Thyroid gland (tissue), 4 donors: ENCODE measurements around the gene ADAM30. TPM values are rescaled to one million over a fixed set of nuclear protein-coding genes. Genes with fewer than 3 reads are reported as not detected.

Experiments
- DNase-seq, 2 donors: peaks; one replicate each; pipeline ENCODE4 v3.0.0-alpha.2; 2019
- H3K27ac ChIP-seq, 3 donors: fragments of 200-600 bp; sonication (generic); 1 replicate in 2 of 3; 2 replicates in 1 of 3; pipeline ENCODE4 v1.5.1; 2016 to 2019; ENCODE audit warnings: mild to moderate bottlenecking in 1 of 3, moderate library complexity in 1 of 3
- H3K27me3 ChIP-seq: fragments of 200-600 bp; sonication (generic); one replicate; pipeline ENCODE4 v1.5.1; 2019
- H3K36me3 ChIP-seq, 2 donors: fragments of 200-600 bp; sonication (generic); one replicate each; pipeline ENCODE4 v1.5.1; 2016 to 2019
- H3K4me1 ChIP-seq, 2 donors: fragments of 200-600 bp; sonication (generic); one replicate each; pipeline ENCODE4 v1.5.1; 2017 to 2019
- H3K4me3 ChIP-seq, 3 donors: fragments of 200-600 bp; sonication (generic); replicated peaks in 1 of 3; 1 replicate in 2 of 3; 2 replicates in 1 of 3; pipeline ENCODE4 v1.5.1; 2016; ENCODE audit warnings: mild to moderate bottlenecking in 1 of 3
- H3K9me3 ChIP-seq: fragments of 200-600 bp; sonication (generic); one replicate; pipeline ENCODE4 v1.5.1; 2017
- POLR2A ChIP-seq, 2 donors: fragments of 450-650 bp; IDR thresholded peaks; one replicate each; pipeline ENCODE4 v1.6.1; 2017; ENCODE audit warnings: antibody characterized with exemption in 2 of 2, mild to moderate bottlenecking in 2 of 2, moderate library complexity in 1 of 2
- WGBS, 2 donors: methylation state at CpG; one replicate each; pipeline ENCODE4 v1.1.5; 2017; 5-methylcytosine and 5-hydroxymethylcytosine counted together
- intact Hi-C: fragments of 100-400 bp; cut with DNase I; formaldehyde crosslinking; loops from one replicate; pipeline ENCODE4 v1.15.1; 2023
- total RNA-seq, 4 donors: library from RNA; depleted of rRNA; stranded (reverse); fragments of >200 nt; gene quantifications; one replicate each; pipeline ENCODE4 v1.2.3, GENCODE V29; 2016
- TF ChIP-seq, protein P1 (sequence below), 6 experiments: fragments of 200-600 bp in 3 of 6; fragments of 450-650 bp in 3 of 6; sonication (generic) in 3 of 6; IDR thresholded peaks; one replicate each; pipeline ENCODE4 v1.5.1; 2016 to 2019; ENCODE audit warnings: antibody characterized with exemption in 6 of 6, mild to moderate bottlenecking in 2 of 6, inconsistent platforms in 1 of 6, moderate library complexity in 1 of 6

ADAM30 gene
- total RNA-seq, result under 1 TPM in 1 of 4 donors, not detected in 3; 0.13 TPM

DNA sequence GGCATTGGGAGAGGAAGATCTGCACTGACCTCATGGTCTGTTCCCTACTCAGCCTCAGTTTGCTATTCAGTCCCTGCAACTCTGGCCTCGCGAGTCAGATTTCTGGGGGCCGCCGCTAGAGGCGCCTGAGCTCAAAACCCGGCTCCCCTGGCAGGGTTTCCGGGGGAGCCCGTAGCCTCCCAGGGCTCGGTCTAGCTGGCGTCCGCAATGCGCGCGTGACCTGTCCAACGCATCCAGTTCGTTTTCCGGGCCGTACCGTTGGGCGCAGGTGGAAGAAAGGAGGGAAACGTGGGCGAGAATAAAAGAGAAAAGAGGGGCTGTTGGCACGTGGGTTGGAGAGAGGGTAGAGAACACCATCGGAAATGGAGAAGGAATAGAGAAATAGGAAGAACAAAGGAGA lies at the start of gene ADAM30:
Gene ADAM30, minus strand, starts transcription at position 213 of the 400 bp plus-strand sequence. Its CDS starts 179 bp downstream, at position 34.
- DNase-seq, result no peak
- no peaks in the 10 kb centered on the region for H3K4me1 ChIP-seq
- no peak within 1 kb of the TSS for H3K4me3 ChIP-seq
- no peaks in the 10 kb centered on the region for H3K27me3 ChIP-seq
- no peaks in the 10 kb centered on the region for H3K9me3 ChIP-seq
- WGBS, 2 donors, result 32 to 38% methylated on average over 24 of the region's 24 CpGs
- intact Hi-C loops, result no loop called here
- TF ChIP-seq, protein P1, sequence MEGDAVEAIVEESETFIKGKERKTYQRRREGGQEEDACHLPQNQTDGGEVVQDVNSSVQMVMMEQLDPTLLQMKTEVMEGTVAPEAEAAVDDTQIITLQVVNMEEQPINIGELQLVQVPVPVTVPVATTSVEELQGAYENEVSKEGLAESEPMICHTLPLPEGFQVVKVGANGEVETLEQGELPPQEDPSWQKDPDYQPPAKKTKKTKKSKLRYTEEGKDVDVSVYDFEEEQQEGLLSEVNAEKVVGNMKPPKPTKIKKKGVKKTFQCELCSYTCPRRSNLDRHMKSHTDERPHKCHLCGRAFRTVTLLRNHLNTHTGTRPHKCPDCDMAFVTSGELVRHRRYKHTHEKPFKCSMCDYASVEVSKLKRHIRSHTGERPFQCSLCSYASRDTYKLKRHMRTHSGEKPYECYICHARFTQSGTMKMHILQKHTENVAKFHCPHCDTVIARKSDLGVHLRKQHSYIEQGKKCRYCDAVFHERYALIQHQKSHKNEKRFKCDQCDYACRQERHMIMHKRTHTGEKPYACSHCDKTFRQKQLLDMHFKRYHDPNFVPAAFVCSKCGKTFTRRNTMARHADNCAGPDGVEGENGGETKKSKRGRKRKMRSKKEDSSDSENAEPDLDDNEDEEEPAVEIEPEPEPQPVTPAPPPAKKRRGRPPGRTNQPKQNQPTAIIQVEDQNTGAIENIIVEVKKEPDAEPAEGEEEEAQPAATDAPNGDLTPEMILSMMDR (IDR thresholded peaks at IDR 0.05), result peak in 2 of 6 experiments; percentile 8 to 21
- no peak for TF ChIP-seq POLR2A (IDR thresholded peaks at IDR 0.05)
- no peaks in the 10 kb centered on the region for H3K36me3 ChIP-seq
- no peak within 1 kb of the TSS for H3K27ac ChIP-seq

DNA sequence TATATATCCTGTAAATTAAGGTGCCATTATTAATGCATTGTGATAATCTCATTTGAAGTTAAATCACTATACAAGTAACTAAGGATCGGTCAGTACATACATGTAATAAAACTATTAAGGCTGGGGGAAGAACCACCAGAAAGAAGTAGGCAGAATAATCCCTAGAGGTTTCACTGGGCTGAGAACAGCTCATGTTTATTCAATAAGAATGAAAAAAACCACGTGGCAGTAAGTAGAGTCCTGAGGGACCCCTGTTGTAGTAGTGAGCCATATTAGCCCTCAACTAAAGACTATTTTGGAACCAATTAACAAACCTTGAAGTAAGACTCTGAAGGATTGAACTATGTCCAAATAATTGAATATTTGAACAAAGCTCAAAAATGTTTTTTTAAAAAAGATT lies 46.9 kb upstream of the ADAM30 start:
- 70% methylated on average over 2 of the region's 2 CpGs for WGBS, 2 donors
- TF ChIP-seq, protein P1 (IDR thresholded peaks at IDR 0.05), result no peak
- no peak for TF ChIP-seq POLR2A (IDR thresholded peaks at IDR 0.05)
- intact Hi-C loops, result no loop called here
- H3K27me3 ChIP-seq, result no peaks in the 10 kb centered on the region
- peaks cover 19 to 37% of the 10 kb centered on the region in 2 donors for H3K36me3 ChIP-seq
- H3K27ac ChIP-seq, result no peak overlapping the region
- DNase-seq, result no peak
- H3K9me3 ChIP-seq, result no peaks in the 10 kb centered on the region
- H3K4me1 ChIP-seq, result no peaks in the 10 kb centered on the region
- H3K4me3 ChIP-seq, result no peak overlapping the region

DNA sequence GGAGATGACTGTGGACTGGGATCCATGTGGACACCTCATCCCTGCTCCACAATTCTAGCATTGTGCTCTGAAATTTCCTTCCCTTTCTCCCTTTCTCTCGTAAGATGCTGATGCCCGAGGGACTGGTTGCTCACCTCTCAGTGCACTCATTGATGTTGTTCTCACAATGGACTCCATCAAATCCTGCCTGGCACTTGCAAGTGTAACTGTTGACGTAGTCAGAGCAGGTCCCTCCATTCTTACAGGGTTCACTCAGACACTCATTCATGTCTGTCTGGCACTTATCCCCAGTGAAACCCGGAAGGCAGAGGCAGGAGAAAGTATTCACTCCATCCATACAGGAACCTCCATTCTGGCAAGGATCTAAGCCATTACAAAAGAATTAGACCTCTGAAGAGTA lies 45.1 kb upstream of the ADAM30 start:
- intact Hi-C loops, result no loop called here
- no peaks in the 10 kb centered on the region for H3K9me3 ChIP-seq
- H3K36me3 ChIP-seq, result peaks cover 33 to 44% of the 10 kb centered on the region in 2 donors
- H3K27me3 ChIP-seq, result no peaks in the 10 kb centered on the region
- H3K4me3 ChIP-seq, result no peak overlapping the region
- no peak for TF ChIP-seq POLR2A (IDR thresholded peaks at IDR 0.05)
- TF ChIP-seq, protein P1 (IDR thresholded peaks at IDR 0.05), result no peak
- WGBS, 2 donors, result 90% methylated on average over 4 of the region's 4 CpGs
- DNase-seq, result no peak
- no peaks in the 10 kb centered on the region for H3K4me1 ChIP-seq
- H3K27ac ChIP-seq, result no peak overlapping the region

DNA sequence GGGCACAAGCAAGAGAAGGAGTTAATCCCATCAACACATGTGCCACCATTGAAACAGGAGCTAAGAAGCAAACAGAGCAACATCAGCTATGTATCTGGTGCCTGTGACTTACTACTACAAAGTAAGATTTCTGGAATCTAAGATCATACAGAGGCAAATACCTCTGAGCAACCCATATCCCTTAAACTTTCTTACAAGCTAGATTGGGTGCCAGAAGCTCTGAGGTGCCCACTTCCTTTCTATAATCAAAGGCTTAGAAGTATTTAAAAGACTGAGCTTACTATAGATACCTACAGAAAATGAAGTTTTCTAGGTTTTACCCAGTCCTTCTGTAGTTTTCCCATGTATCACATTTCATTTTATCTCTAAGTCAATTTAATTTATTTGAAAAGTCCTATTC lies 44.4 kb upstream of the ADAM30 start:
- no peak overlapping the region for H3K27ac ChIP-seq
- no peaks in the 10 kb centered on the region for H3K4me1 ChIP-seq
- H3K4me3 ChIP-seq, result no peak overlapping the region
- H3K9me3 ChIP-seq, result no peaks in the 10 kb centered on the region
- intact Hi-C loops, result no loop called here
- no peak for DNase-seq
- peaks cover 38 to 51% of the 10 kb centered on the region in 2 donors for H3K36me3 ChIP-seq
- no peaks in the 10 kb centered on the region for H3K27me3 ChIP-seq
- TF ChIP-seq POLR2A (IDR thresholded peaks at IDR 0.05), result no peak
- TF ChIP-seq, protein P1 (IDR thresholded peaks at IDR 0.05), result no peak

DNA sequence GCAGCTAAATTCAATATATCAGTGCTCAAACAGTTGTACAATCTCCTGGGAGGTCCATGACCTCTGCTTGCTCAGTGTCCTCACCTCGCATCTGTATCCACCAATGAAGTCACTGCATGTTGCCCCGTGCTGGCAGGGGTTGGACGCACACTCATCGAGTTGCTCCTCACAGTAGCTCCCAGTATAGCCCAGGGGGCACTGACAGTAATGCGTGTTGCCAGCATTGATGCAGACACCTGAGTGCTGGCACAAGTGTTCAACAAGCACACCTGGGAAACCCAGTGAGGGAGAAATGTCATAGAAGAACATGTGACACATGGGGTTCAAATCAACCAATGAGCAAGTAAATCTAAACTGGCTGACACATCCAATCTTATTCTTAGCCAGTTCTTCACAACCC lies 40.9 kb upstream of the ADAM30 start:
- Histone ChIP-seq H3K9me3 (no peaks in the 10 kb centered on the region), H3K27ac (no peak overlapping the region), H3K27me3 (no peaks in the 10 kb centered on the region), H3K36me3 (peaks cover 47 to 80% of the 10 kb centered on the region in 2 donors), H3K4me3 (no peak overlapping the region), H3K4me1 (no peaks in the 10 kb centered on the region)
- DNase-seq, result no peak
- WGBS, 2 donors, result 95 to 96% methylated on average over 5 of the region's 5 CpGs
- TF ChIP-seq, protein P1 (IDR thresholded peaks at IDR 0.05), result no peak
- TF ChIP-seq POLR2A (IDR thresholded peaks at IDR 0.05), result no peak
- intact Hi-C loops, result no loop called here
